Gastroesophageal sphincter (tissue), 3 donors: ENCODE results near the gene WNK4.

ENCODE experiments used
- POLR2A ChIP-seq, 2 donors: fragments of 450-650 bp; IDR thresholded peaks; one replicate each; pipeline ENCODE4 v1.6.1; 2017; ENCODE audit warnings: antibody characterized with exemption in 2 of 2, mild to moderate bottlenecking in 2 of 2, moderate library complexity in 1 of 2
- POLR2AphosphoS5 ChIP-seq: sonication (generic); formaldehyde crosslinking; IDR thresholded peaks from one replicate; pipeline ENCODE4 v1.6.1; 2017; ENCODE audit warnings: antibody characterized with exemption
- TF ChIP-seq, protein P1 (sequence below), 4 experiments: fragments of 200-600 bp in 2 of 4; fragments of 450-650 bp in 2 of 4; sonication (generic) in 1 of 4; IDR thresholded peaks; one replicate each; pipeline ENCODE4 v1.5.1; 2017 to 2019; ENCODE audit warnings: antibody characterized with exemption in 4 of 4, mild to moderate bottlenecking in 2 of 4, moderate library complexity in 2 of 4

DNA sequence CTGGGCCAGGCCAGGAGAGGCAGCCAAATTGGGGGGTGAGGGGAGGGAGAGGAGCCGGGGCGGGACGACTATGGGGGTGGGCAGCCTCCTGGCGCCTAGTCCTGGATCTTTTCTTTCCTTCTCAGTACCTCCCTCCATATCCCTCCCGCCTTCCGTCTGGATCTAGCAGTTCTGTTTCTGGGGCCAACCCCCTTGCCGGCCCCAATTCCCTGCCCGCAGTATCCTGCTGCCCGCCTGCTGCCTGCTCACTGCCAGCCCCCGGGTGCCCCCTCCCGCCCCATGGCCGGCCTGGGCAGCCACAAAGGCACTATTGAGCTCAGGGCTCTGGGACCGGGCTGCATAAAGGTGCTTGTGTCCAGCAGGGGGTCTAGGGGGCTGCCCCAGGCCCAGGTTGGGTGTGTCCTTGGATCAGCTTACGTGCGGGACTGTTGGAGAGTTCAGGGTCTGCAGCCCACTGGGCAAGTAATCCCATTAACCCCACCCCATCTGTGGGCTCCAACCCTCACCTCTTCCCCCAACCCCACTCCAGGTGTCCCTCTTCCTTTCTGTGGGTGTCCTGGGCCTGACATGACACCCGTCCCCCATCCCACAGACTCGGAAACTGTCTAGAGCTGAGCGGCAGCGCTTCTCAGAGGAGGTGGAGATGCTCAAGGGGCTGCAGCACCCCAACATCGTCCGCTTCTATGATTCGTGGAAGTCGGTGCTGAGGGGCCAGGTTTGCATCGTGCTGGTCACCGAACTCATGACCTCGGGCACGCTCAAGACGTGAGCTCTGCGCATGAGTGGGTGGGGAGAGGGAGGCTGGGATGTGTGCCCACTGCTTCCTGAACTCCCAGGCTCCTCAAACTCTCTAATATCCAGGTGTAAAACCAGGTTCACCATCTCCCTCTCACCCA, 2.0 kb downstream of the WNK4 start:
- TF ChIP-seq, protein P1, sequence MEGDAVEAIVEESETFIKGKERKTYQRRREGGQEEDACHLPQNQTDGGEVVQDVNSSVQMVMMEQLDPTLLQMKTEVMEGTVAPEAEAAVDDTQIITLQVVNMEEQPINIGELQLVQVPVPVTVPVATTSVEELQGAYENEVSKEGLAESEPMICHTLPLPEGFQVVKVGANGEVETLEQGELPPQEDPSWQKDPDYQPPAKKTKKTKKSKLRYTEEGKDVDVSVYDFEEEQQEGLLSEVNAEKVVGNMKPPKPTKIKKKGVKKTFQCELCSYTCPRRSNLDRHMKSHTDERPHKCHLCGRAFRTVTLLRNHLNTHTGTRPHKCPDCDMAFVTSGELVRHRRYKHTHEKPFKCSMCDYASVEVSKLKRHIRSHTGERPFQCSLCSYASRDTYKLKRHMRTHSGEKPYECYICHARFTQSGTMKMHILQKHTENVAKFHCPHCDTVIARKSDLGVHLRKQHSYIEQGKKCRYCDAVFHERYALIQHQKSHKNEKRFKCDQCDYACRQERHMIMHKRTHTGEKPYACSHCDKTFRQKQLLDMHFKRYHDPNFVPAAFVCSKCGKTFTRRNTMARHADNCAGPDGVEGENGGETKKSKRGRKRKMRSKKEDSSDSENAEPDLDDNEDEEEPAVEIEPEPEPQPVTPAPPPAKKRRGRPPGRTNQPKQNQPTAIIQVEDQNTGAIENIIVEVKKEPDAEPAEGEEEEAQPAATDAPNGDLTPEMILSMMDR (IDR thresholded peaks at IDR 0.05), result no peak
- TF ChIP-seq POLR2A (IDR thresholded peaks at IDR 0.05) (no peak), POLR2AphosphoS5 (no peak)
